Natural killer cell (primary cell): ENCODE results near the gene CPT1B. TPM values are rescaled to one million over a fixed set of nuclear protein-coding genes. Genes with fewer than 3 reads are reported as not detected.

Experiments
- ATAC-seq, 3 donors: fragments of 150-1000 bp in 2 of 3; fragments of 200-7000 bp in 1 of 3; cut with Tn5 transposase; 1 replicate in 1 of 3; 2 replicates in 2 of 3; pipeline ENCODE4 v1.10.0; 2021; ENCODE audit warnings: mild to moderate bottlenecking in 2 of 3, moderate library complexity in 2 of 3
- DNase-seq, 2 donors: peaks; one replicate each; pipeline versions ENCODE4 v3.0.0 to v3.0.0-alpha.2; 2013 to 2021; ENCODE audit warnings: mixed read lengths in 1 of 2
- H3K27ac ChIP-seq: one replicate; pipeline ENCODE4 v1.5.1; 2013; ENCODE audit warnings: mild to moderate bottlenecking, low read length
- H3K27me3 ChIP-seq: one replicate; pipeline ENCODE4 v1.6.1; 2013; ENCODE audit warnings: low read length; ENCODE audit not compliant: control insufficient read depth, insufficient read depth
- H3K36me3 ChIP-seq: one replicate; pipeline ENCODE4 v1.6.1; 2013; ENCODE audit warnings: low read length; ENCODE audit not compliant: control insufficient read depth, insufficient read depth
- H3K4me1 ChIP-seq: one replicate; pipeline ENCODE4 v1.6.1; 2013; ENCODE audit warnings: low read length; ENCODE audit not compliant: control insufficient read depth, insufficient read depth
- H3K4me3 ChIP-seq: one replicate; pipeline ENCODE4 v1.5.1; 2013; ENCODE audit warnings: low read length
- H3K9me3 ChIP-seq: one replicate; pipeline ENCODE4 v1.6.1; 2013; ENCODE audit warnings: low read length; ENCODE audit not compliant: control insufficient read depth, insufficient read depth
- H3K27ac Mint-ChIP-seq, 2 donors: one replicate each; pipeline ENCODE4 v1.8.0; 2022; ENCODE audit warnings: mild to moderate bottlenecking in 2 of 2, mixed read lengths in 2 of 2, moderate library complexity in 1 of 2
- H3K27me3 Mint-ChIP-seq, 2 donors: one replicate each; pipeline ENCODE4 v1.8.0; 2022; ENCODE audit warnings: low read depth in 2 of 2, mixed read lengths in 2 of 2
- H3K36me3 Mint-ChIP-seq: one replicate; pipeline ENCODE4 v1.8.0; 2022; ENCODE audit warnings: mixed read lengths
- H3K4me1 Mint-ChIP-seq, 2 donors: one replicate each; pipeline ENCODE4 v1.8.0; 2022; ENCODE audit warnings: mixed read lengths in 2 of 2
- H3K4me3 Mint-ChIP-seq: one replicate; pipeline ENCODE4 v1.8.0; 2022; ENCODE audit warnings: mild to moderate bottlenecking, moderate library complexity, mixed read lengths
- H3K9me3 Mint-ChIP-seq, 2 donors: one replicate each; pipeline ENCODE4 v1.8.0; 2022; ENCODE audit warnings: mixed read lengths in 2 of 2
- CTCF ChIP-seq: fragments of 200-600 bp; IDR thresholded peaks from one replicate; pipeline ENCODE4 v1.8.0; 2022; ENCODE audit warnings: antibody characterized with exemption
- WGBS: methylation state at CpG from one replicate; pipeline ENCODE4 v1.1.7; 2013; ENCODE audit warnings: missing lambda C conversion rate; ENCODE audit not compliant: insufficient coverage; 5-methylcytosine and 5-hydroxymethylcytosine counted together
- intact Hi-C: fragments of 100-400 bp; cut with micrococcal nuclease; formaldehyde crosslinking; loops from one replicate; pipeline ENCODE4 v1.14.2; 2022
- total RNA-seq, 4 donors: library from RNA; stranded (reverse); fragments of 120-200 nt in 1 of 4; gene quantifications; one replicate each; pipeline versions ENCODE4 v1.2.3 to v1.2.4, GENCODE V29; 2013 to 2022

Gene CPT1B
- total RNA-seq, 3 donors from 2014 or later (not counting 1 experiment from before 2014, with no cell fraction given), result 53.1 to 75.7 (median 55.5) TPM

- no peaks in the 10 kb centered on the region for H3K9me3 Mint-ChIP-seq
- H3K27me3 Mint-ChIP-seq, result no peaks in the 10 kb centered on the region
- H3K4me3 Mint-ChIP-seq, result no peak overlapping the region
- DNase-seq (no peak), ATAC-seq (no peak)
- Histone ChIP-seq H3K36me3 (no peaks in the 10 kb centered on the region), H3K9me3 (no peaks in the 10 kb centered on the region), H3K27ac (no peak overlapping the region), H3K4me1 (peaks cover 15% of the 10 kb centered on the region), H3K27me3 (no peaks in the 10 kb centered on the region), H3K4me3 (no peak overlapping the region)
- peaks cover 23 to 28% of the 10 kb centered on the region in 2 donors for H3K4me1 Mint-ChIP-seq
- intact Hi-C loops, result loop anchor here (5.0 kb wide), 2 partner anchors 33 to 53 kb away; partner anchors contain the start of genes LMF2, NCAPH2 and SCO2
- WGBS, result 98% methylated on average over 3 of the region's 3 CpGs
- no peak for TF ChIP-seq CTCF
- no peaks in the 10 kb centered on the region for H3K36me3 Mint-ChIP-seq
- no peak overlapping the region for H3K27ac Mint-ChIP-seq
Observed at GRCh38 chr22:50560034-50560433, 18.2 kb downstream of the CPT1B start.

GRCh38 chr22:50556703-50557102 lies 21.5 kb downstream of the CPT1B start:
- H3K4me3 Mint-ChIP-seq, result no peak overlapping the region
- TF ChIP-seq CTCF, result no peak
- DNase-seq, result no peak
- Histone ChIP-seq H3K4me1 (peaks cover 3% of the 10 kb centered on the region), H3K4me3 (no peak overlapping the region), H3K27me3 (no peaks in the 10 kb centered on the region), H3K9me3 (no peaks in the 10 kb centered on the region), H3K36me3 (no peaks in the 10 kb centered on the region), H3K27ac (no peak overlapping the region)
- intact Hi-C loops, result no loop called here
- 98% methylated on average over 3 of the region's 5 CpGs for WGBS
- ATAC-seq, result no peak
- H3K4me1 Mint-ChIP-seq, result peaks cover 12 to 14% of the 10 kb centered on the region in 2 donors
- H3K27ac Mint-ChIP-seq, result no peak overlapping the region
- H3K27me3 Mint-ChIP-seq, result no peaks in the 10 kb centered on the region
- no peaks in the 10 kb centered on the region for H3K9me3 Mint-ChIP-seq
- no peaks in the 10 kb centered on the region for H3K36me3 Mint-ChIP-seq

- TF ChIP-seq CTCF, result no peak
- no peak for DNase-seq
- intact Hi-C loops, result no loop called here
- Histone ChIP-seq H3K9me3 (no peaks in the 10 kb centered on the region), H3K27me3 (no peaks in the 10 kb centered on the region), H3K27ac (no peak overlapping the region), H3K4me1 (peaks cover 18% of the 10 kb centered on the region), H3K4me3 (no peak overlapping the region), H3K36me3 (no peaks in the 10 kb centered on the region)
- peaks cover 5 to 14% of the 10 kb centered on the region in 2 donors for H3K4me1 Mint-ChIP-seq
- 85% methylated on average over 8 of the region's 8 CpGs for whole genome bisulfite sequencing
- H3K9me3 Mint-ChIP-seq, result no peaks in the 10 kb centered on the region
- H3K36me3 Mint-ChIP-seq, result no peaks in the 10 kb centered on the region
- H3K27ac Mint-ChIP-seq, result no peak overlapping the region
- H3K27me3 Mint-ChIP-seq, result no peaks in the 10 kb centered on the region
- H3K4me3 Mint-ChIP-seq, result no peak overlapping the region
- ATAC-seq, result no peak
Observed at GRCh38 chr22:50553310-50553709, 24.9 kb downstream of the CPT1B start.

GRCh38 chr22:50551160-50551752 lies 27.0 kb downstream of the CPT1B start:
- H3K36me3 ChIP-seq, result no peaks in the 10 kb centered on the region
- Mint-ChIP-seq H3K27me3 (no peaks in the 10 kb centered on the region), H3K27ac (no peak overlapping the region), H3K4me1 (peaks cover 5 to 18% of the 10 kb centered on the region in 2 donors), H3K9me3 (no peaks in the 10 kb centered on the region), H3K4me3 (no peak overlapping the region), H3K36me3 (no peaks in the 10 kb centered on the region)
- no peaks in the 10 kb centered on the region for H3K9me3 ChIP-seq
- TF ChIP-seq CTCF, result no peak
- intact Hi-C loops, result no loop called here
- H3K27me3 ChIP-seq, result no peaks in the 10 kb centered on the region
- no peak overlapping the region for H3K27ac ChIP-seq
- H3K4me3 ChIP-seq, result no peak overlapping the region
- DNase-seq, result no peak
- peaks cover 27% of the 10 kb centered on the region for H3K4me1 ChIP-seq
- 97% methylated on average over 11 of the region's 11 CpGs for WGBS
- no peak for ATAC-seq
